ENCODE results near the gene HMCES.
"Not testable (repeated sequence)": the region's sequence is repeated elsewhere in the genome, so short reads cannot be mapped to it uniquely, and the experiment has no call there.

HMCES gene

GRCh38 chr3:129346695-129347457, 68.2 kb downstream of the HMCES start:
- DNase-seq (ENCODE audit: low read depth in 3 of 3): no peak

- no peak for DNase-seq (ENCODE audit: low read depth in 3 of 3)
Measured at GRCh38 chr3:129347458-129347845, 68.8 kb downstream of the HMCES start.

GRCh38 chr3:129348734-129349133, 70.1 kb downstream of the HMCES start:
- no peak for DNase-seq (ENCODE audit: low read depth in 3 of 3)

- DNase-seq (ENCODE audit: low read depth in 3 of 3): not testable (repeated sequence)
Measured at GRCh38 chr3:129349169-129349568, 70.5 kb downstream of the HMCES start.

- no peak for DNase-seq (ENCODE audit: low read depth in 3 of 3)
Measured at GRCh38 chr3:129349791-129350190, 71.1 kb downstream of the HMCES start.

- DNase-seq (ENCODE audit: low read depth in 3 of 3): no peak
Measured at GRCh38 chr3:129352045-129352444, 73.4 kb downstream of the HMCES start.

- DNase-seq (ENCODE audit: low read depth in 3 of 3): no peak
Measured at GRCh38 chr3:129352650-129353588, 74.2 kb downstream of the HMCES start.

GRCh38 chr3:129353589-129353941, 74.9 kb downstream of the HMCES start:
- no peak for DNase-seq (ENCODE audit: low read depth in 3 of 3)
